Erythroblast (primary cell): Measurements from ENCODE around the gene TCERG1L.

Source experiments
- GATA1 ChIP-seq: IDR thresholded peaks from 2 replicates; pipeline ENCODE4 v1.6.1; 2011; ENCODE audit warnings: low read depth, mild to moderate bottlenecking, control low read depth, low read length, moderate library complexity
- POLR2A ChIP-seq: IDR thresholded peaks from 2 replicates; pipeline ENCODE4 v1.6.1; 2011; ENCODE audit warnings: mild to moderate bottlenecking, low read length

DNA sequence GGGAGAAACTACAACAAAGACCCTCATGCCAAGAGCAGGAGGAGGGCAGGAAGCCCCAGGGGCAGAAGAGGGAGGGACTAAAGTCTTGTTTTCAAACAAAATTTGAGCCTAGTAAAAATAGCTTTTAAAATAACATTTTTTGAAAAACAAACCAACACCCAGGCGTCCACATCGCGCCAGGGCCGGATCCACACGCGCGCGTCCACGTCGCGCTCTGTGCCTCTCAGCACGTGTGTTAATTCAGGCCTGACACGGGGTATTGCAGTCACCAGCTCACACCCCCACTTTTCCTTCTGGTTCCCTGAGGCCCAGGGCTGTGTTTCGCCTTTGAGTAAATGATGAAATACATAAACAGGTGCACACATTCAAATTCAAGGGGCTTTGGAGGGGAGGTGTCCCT is 196.2 kb downstream of the TCERG1L start:
- no peak for TF ChIP-seq POLR2A
- no peak for TF ChIP-seq GATA1
